Upper lobe of right lung (tissue), 1 donor: Measurements from ENCODE around the gene EGLN1. TPM values are rescaled to one million over a fixed set of nuclear protein-coding genes. Genes with fewer than 3 reads are reported as not detected.
A peak's percentile ranks its signal among the peaks of the same experiment; 100 is the strongest.

Experiments used
- ATAC-seq: fragments of 200-7000 bp; cut with Tn5 transposase; one replicate; pipeline ENCODE4 v1.9.1; 2020; ENCODE audit warnings: mild to moderate bottlenecking, moderate library complexity
- DNase-seq: peaks from one replicate; pipeline ENCODE4 v3.0.0-alpha.2; 2020
- H3K27ac ChIP-seq: fragments of 200-600 bp; one replicate; pipeline ENCODE4 v1.8.0; 2022
- H3K27me3 ChIP-seq: fragments of 200-600 bp; one replicate; pipeline ENCODE4 v1.8.0; 2022; ENCODE audit warnings: mild to moderate bottlenecking
- H3K36me3 ChIP-seq: fragments of 200-600 bp; one replicate; pipeline ENCODE4 v1.8.0; 2022
- H3K4me1 ChIP-seq: fragments of 200-600 bp; one replicate; pipeline ENCODE4 v1.8.0; 2022
- H3K4me3 ChIP-seq: fragments of 200-600 bp; one replicate; pipeline ENCODE4 v1.8.0; 2022; ENCODE audit warnings: mild to moderate bottlenecking
- H3K9me3 ChIP-seq: fragments of 200-600 bp; one replicate; pipeline ENCODE4 v1.8.0; 2022
- CTCF ChIP-seq: fragments of 200-600 bp; IDR thresholded peaks from one replicate; pipeline ENCODE4 v1.8.0; 2022; ENCODE audit warnings: antibody characterized with exemption
- intact Hi-C: fragments of 100-400 bp; cut with DNase I; formaldehyde crosslinking; loops from one replicate; pipeline ENCODE4 v1.11.0; 2022
- total RNA-seq: library from RNA; stranded (reverse); fragmentation: NEBNext Ultra II Directional; extraction: Animal tissue kit (Norgen Biotek cat#: 25700); gene quantifications from one replicate; pipeline ENCODE4 v1.2.1, GENCODE V29; 2021
- donor health status: DM: no; HTN: yes; CAD: no; lungs with severe emphysema.

EGLN1 gene
- total RNA-seq, 1 donor from 2014 or later, result 23.5 TPM

GRCh38 chr1:231410036-231410612, 12.0 kb downstream of the EGLN1 start:
- no peak overlapping the region for H3K27ac ChIP-seq
- peaks cover 13% of the 10 kb centered on the region for H3K36me3 ChIP-seq
- peaks cover 29% of the 10 kb centered on the region for H3K4me1 ChIP-seq
- no peak overlapping the region for H3K4me3 ChIP-seq
- H3K27me3 ChIP-seq, result no peaks in the 10 kb centered on the region
- TF ChIP-seq CTCF, result no peak
- DNase-seq (no peak), ATAC-seq (no peak)
- no peaks in the 10 kb centered on the region for H3K9me3 ChIP-seq
- intact Hi-C loops, result no loop called here

- no peaks in the 10 kb centered on the region for H3K9me3 ChIP-seq
- DNase-seq, result no peak
- no peak overlapping the region for H3K4me3 ChIP-seq
- intact Hi-C loops, result no loop called here
- no peak overlapping the region for H3K27ac ChIP-seq
- no peaks in the 10 kb centered on the region for H3K27me3 ChIP-seq
- H3K4me1 ChIP-seq, result peaks cover 17% of the 10 kb centered on the region
- H3K36me3 ChIP-seq, result peaks cover 11% of the 10 kb centered on the region
- no peak for TF ChIP-seq CTCF
- ATAC-seq, result peak; percentile 59
These were observed 13.5 kb downstream of the EGLN1 start for GRCh38 chr1:231408528-231409094.

GRCh38 chr1:231407547-231408396, 14.3 kb downstream of the EGLN1 start:
- no peak overlapping the region for H3K27ac ChIP-seq
- intact Hi-C loops, result no loop called here
- H3K4me1 ChIP-seq, result peaks cover 17% of the 10 kb centered on the region
- peaks cover 8% of the 10 kb centered on the region for H3K36me3 ChIP-seq
- H3K9me3 ChIP-seq, result no peaks in the 10 kb centered on the region
- no peak for TF ChIP-seq CTCF
- H3K4me3 ChIP-seq, result no peak overlapping the region
- ATAC-seq (no peak), DNase-seq (no peak)
- H3K27me3 ChIP-seq, result no peaks in the 10 kb centered on the region

- no peaks in the 10 kb centered on the region for H3K27me3 ChIP-seq
- no peaks in the 10 kb centered on the region for H3K9me3 ChIP-seq
- H3K27ac ChIP-seq, result no peak overlapping the region
- no peak for TF ChIP-seq CTCF
- DNase-seq (no peak), ATAC-seq (no peak)
- intact Hi-C loops, result no loop called here
- H3K4me1 ChIP-seq, result peaks cover 17% of the 10 kb centered on the region
- no peak overlapping the region for H3K4me3 ChIP-seq
- H3K36me3 ChIP-seq, result peaks cover 8% of the 10 kb centered on the region
These were observed 15.0 kb downstream of the EGLN1 start for GRCh38 chr1:231407049-231407448.

- Histone ChIP-seq H3K4me1 (peaks cover 8% of the 10 kb centered on the region), H3K4me3 (no peak overlapping the region), H3K27me3 (no peaks in the 10 kb centered on the region), H3K27ac (no peak overlapping the region), H3K36me3 (peaks cover 8% of the 10 kb centered on the region), H3K9me3 (no peaks in the 10 kb centered on the region)
- DNase-seq, result no peak
- ATAC-seq, result no peak
- TF ChIP-seq CTCF, result no peak
- intact Hi-C loops, result no loop called here
These were observed 17.8 kb downstream of the EGLN1 start for GRCh38 chr1:231404318-231404717.
